Kidney (tissue), 14 donors: ENCODE results near the gene SEL1L. TPM values are rescaled to one million over a fixed set of nuclear protein-coding genes. Genes with fewer than 3 reads are reported as not detected.
"Not testable (repeated sequence)": the region's sequence is repeated elsewhere in the genome, so short reads cannot be mapped to it uniquely, and the experiment has no call there.

Experiments
- DNase-seq, 5 donors: peaks; one replicate each; pipeline ENCODE4 v3.0.0-alpha.2; 2013 to 2020
- FAIRE-seq: peaks from 2 replicates; lab custom pipeline; 2012; peaks lifted over from hg19 to GRCh38; lab: Jason Lieb, UNC
- H3K27ac ChIP-seq, 2 donors: one replicate each; pipeline ENCODE4 v1.7.0; 2013; ENCODE audit warnings: low read depth in 2 of 2, low read length in 2 of 2, inconsistent platforms in 1 of 2
- H3K27me3 ChIP-seq: one replicate; pipeline ENCODE4 v1.7.1; 2013; ENCODE audit warnings: low read length, inconsistent platforms; ENCODE audit not compliant: control insufficient read depth, insufficient read depth
- H3K36me3 ChIP-seq, 3 donors: one replicate each; pipeline versions ENCODE4 v1.7.0 to v1.7.1; 2013; ENCODE audit warnings: low read length in 3 of 3, control low read depth in 1 of 3, inconsistent platforms in 1 of 3; ENCODE audit not compliant: insufficient read depth in 3 of 3, control insufficient read depth in 2 of 3
- H3K4me1 ChIP-seq, 3 donors: one replicate each; pipeline versions ENCODE4 v1.7.0 to v1.7.1; 2013; ENCODE audit warnings: low read length in 3 of 3, inconsistent platforms in 1 of 3, low read depth in 1 of 3; ENCODE audit not compliant: control insufficient read depth in 2 of 3, insufficient read depth in 2 of 3
- H3K4me3 ChIP-seq, 3 donors: one replicate each; pipeline versions ENCODE4 v1.7.0 to v1.8.1; 2013; ENCODE audit warnings: low read length in 3 of 3, control low read depth in 1 of 3, inconsistent platforms in 1 of 3
- H3K9ac ChIP-seq, 3 donors: one replicate each; pipeline versions ENCODE4 v1.7.0 to v1.7.1; 2013; ENCODE audit warnings: low read length in 3 of 3, control low read depth in 1 of 3, inconsistent platforms in 1 of 3
- H3K9me3 ChIP-seq, 3 donors: one replicate each; pipeline versions ENCODE4 v1.7.0 to v1.7.1; 2013; ENCODE audit warnings: low read length in 3 of 3, control low read depth in 1 of 3, inconsistent platforms in 1 of 3; ENCODE audit not compliant: control insufficient read depth in 2 of 3, insufficient read depth in 1 of 3
- intact Hi-C: fragments of 100-400 bp; cut with DNase I; formaldehyde crosslinking; loops from one replicate; pipeline ENCODE4 v1.11.1; 2022
- polyA plus RNA-seq: library from polyadenylated mRNA; stranded (reverse); fragments of 350-450 nt; fragmentation: Illumina TruSeq; extraction: RNeasy Lipid Tissue Mini Kit (QIAGEN cat#74804); gene quantifications from one replicate; pipeline ENCODE4 v1.2.3, GENCODE V29; 2014; ENCODE audit warnings: low read depth, low replicate concordance; ENCODE audit not compliant: insufficient read depth
- total RNA-seq: library from RNA; stranded (reverse); fragmentation: NEBNext Ultra II Directional; extraction: Animal tissue kit (Norgen Biotek cat#: 25700); gene quantifications from one replicate; pipeline ENCODE4 v1.2.1, GENCODE V29; 2021
- TF ChIP-seq, protein P1 (sequence below): IDR thresholded peaks from 3 replicates; pipeline ENCODE4 v1.5.1; 2012; ENCODE audit warnings: mild to moderate bottlenecking, moderate library complexity, borderline replicate concordance; ENCODE audit not compliant: insufficient read depth; ENCODE audit errors: extremely low read depth
- donor health status: control.
- donor health status: control.
- donor health status: control.
- donor health status: control.
- donor health status: control.
- donor health status: DM: yes; HTN: yes; CAD: no.
- donor health status: Normal renal cell carcinoma (clear cell type).

The SEL1L gene
- total and polyA plus RNA-seq, 2 donors from 2014 or later: 18.9 to 115 TPM

DNA sequence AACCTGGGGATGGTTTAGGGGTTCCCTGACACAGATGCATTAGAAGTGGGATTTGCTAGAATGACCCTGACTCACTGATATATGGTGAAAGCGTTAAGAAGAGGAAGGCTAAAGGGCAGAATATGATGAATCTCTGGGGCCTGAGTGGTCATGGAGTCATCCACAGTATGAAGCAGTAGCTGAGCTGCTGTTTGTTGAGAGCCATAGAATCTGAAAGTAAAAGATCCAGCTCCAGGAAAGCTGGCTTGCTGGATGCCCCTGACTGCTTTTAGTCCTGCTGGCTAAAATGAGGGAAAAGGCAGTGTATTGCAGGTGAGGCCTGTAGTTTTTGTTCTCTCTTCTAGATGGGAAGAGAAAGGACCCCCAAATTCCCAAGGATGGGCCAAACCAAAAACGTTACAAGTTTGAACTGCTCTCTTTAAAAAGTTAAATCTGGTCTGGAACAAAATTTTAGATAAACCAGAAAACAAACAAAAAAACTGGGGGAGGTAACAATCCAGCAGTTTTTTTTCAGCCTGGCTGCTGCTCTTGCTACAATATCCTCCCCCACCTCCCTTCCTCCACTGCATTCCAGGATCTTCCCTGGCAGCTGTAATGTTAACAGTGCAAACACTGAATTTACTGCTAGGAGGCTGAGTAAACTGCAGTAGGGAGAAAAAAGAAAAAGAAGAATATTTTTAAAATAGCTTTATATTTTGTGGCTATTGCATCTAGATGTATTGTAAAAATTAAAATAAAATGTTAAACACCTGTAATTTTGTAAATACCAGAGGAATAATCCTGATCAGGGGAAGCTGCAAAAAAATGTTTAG, 16.5 kb downstream of the SEL1L start:
- Histone ChIP-seq H3K9ac (no peak overlapping the region), H3K4me3 (no peak overlapping the region), H3K36me3 (peaks cover under 1 to 6% (median 3%) of the 10 kb centered on the region in 3 donors), H3K27me3 (no peaks in the 10 kb centered on the region), H3K4me1 (peaks cover 0 to 7% (median 5%) of the 10 kb centered on the region in 3 donors), H3K27ac (no peak overlapping the region), H3K9me3 (no peaks in the 10 kb centered on the region)
- TF ChIP-seq, protein P1, sequence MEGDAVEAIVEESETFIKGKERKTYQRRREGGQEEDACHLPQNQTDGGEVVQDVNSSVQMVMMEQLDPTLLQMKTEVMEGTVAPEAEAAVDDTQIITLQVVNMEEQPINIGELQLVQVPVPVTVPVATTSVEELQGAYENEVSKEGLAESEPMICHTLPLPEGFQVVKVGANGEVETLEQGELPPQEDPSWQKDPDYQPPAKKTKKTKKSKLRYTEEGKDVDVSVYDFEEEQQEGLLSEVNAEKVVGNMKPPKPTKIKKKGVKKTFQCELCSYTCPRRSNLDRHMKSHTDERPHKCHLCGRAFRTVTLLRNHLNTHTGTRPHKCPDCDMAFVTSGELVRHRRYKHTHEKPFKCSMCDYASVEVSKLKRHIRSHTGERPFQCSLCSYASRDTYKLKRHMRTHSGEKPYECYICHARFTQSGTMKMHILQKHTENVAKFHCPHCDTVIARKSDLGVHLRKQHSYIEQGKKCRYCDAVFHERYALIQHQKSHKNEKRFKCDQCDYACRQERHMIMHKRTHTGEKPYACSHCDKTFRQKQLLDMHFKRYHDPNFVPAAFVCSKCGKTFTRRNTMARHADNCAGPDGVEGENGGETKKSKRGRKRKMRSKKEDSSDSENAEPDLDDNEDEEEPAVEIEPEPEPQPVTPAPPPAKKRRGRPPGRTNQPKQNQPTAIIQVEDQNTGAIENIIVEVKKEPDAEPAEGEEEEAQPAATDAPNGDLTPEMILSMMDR: no peak
- DNase-seq (peak in 4 of 5 donors; percentile 56 to 93 (median 86)), FAIRE-seq (no peak)
- intact Hi-C loops: no loop called here

DNA sequence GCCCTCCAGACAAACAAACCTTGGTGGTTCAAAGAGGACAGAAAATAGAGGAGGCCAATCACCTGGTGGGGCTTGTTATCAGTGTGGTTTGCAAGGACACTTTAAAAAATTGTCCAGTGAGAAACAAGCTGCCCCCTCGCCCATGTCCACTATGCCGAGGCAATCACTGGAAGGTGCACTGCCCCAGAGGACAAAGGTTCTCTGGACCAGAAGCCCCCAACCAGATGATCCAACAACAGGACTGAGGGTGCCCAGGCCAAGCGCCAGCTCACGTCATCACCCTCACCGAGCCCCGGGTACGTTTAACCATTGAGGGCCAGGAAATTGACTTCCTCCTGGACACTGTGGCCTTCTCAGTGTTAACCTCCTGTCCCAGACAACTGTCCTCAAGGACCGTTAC, 17.7 kb downstream of the SEL1L start:
- DNase-seq: not testable (repeated sequence)

DNA sequence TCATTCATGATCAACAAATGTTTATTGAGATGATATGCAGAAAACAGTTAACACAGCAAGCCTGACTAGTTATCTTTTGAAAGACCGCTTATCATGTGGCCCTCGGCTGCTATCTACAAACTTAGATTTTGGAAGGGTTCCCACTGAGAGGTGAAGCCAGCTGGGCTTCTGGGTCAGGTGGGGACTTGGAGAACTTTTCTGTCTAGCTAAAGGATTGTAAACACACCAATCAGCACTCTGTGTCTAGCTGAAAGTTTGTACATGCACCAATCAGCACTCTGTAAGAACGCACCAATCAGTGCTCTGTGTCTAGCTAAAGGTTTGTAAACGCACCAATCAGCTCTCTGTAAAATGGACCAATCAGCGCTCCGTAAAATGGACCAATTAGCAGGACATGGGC, 20.8 kb downstream of the SEL1L start:
- H3K27ac ChIP-seq, H3K27me3 ChIP-seq, H3K4me3 ChIP-seq, H3K9ac ChIP-seq, DNase-seq, H3K9me3 ChIP-seq, intact Hi-C loops, H3K4me1 ChIP-seq, H3K36me3 ChIP-seq, FAIRE-seq: not testable (repeated sequence)

More for the DNA sequence above, 17.7 kb downstream of the SEL1L start:
- FAIRE-seq, H3K27me3 ChIP-seq, H3K9me3 ChIP-seq, H3K9ac ChIP-seq, H3K4me1 ChIP-seq, H3K4me3 ChIP-seq, intact Hi-C loops, H3K36me3 ChIP-seq, H3K27ac ChIP-seq: not testable (repeated sequence)

DNA sequence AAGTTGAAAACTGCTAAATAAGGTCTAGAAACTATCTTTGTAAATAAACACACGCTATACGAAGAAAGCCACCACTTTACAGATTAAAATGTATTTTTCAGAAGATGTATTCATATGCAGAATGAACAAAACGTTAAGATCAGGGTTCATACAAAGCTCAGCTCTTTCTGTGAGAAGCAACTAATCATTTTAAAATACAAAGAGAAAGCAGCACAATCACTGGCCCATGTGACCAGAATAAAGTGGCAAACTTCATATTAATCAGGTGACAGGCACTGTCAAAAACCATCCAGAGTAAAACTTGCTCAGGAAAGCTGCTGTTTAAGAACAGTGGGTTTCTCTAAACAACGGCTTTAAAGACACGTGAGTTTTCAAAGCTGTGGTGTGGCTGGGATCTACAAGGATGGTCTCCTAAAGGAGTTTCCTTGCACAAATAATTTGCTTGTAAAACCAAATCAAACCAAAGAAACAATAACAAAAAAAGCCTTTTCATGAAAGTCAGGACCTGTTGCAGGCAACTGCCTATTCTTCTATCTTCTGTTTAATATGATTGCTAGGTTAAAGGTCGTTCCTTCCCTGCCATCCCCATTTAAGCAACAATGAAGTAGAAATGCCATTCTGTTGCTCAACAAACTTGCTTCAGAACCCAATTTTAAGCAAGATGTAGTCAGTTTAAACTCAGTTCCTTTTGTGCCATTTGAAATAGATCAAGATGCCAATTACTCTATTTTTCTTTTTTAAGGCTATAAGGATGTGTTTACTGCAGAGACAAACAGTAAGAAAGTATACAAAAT, 22.3 kb downstream of the SEL1L start:
- peaks cover 3 to 7% (median 6%) of the 10 kb centered on the region in 3 donors for H3K36me3 ChIP-seq
- no peak for DNase-seq
- H3K9me3 ChIP-seq: no peaks in the 10 kb centered on the region
- no peak overlapping the region for H3K4me3 ChIP-seq
- intact Hi-C loops: no loop called here
- FAIRE-seq: no peak
- no peak overlapping the region for H3K27ac ChIP-seq
- no peaks in the 10 kb centered on the region for H3K4me1 ChIP-seq
- H3K27me3 ChIP-seq: no peaks in the 10 kb centered on the region
- TF ChIP-seq, protein P1: no peak
- no peak overlapping the region for H3K9ac ChIP-seq
